WTC11 (cell line): Measurements from ENCODE around the gene RAC3. TPM values are rescaled to one million over a fixed set of nuclear protein-coding genes. Genes with fewer than 3 reads are reported as not detected.

ENCODE experiments used
- ATAC-seq: fragments of 200-7000 bp; cut with Tn5 transposase; 2 replicates; pipeline ENCODE4 v1.10.0; 2021; ENCODE audit warnings: mild to moderate bottlenecking, moderate library complexity
- CTCF ChIA-PET: fragments of 300-600 bp; sonication (Branson Sonifier 250); formaldehyde crosslinking; loops from one replicate; lab custom pipeline; 2021; ENCODE audit warnings: antibody characterized with exemption; lab: Charles Lee
- POLR2A ChIA-PET: fragments of 350-600 bp; sonication (Branson Sonifier 250); formaldehyde crosslinking; loops from one replicate; lab custom pipeline; 2021; ENCODE audit warnings: antibody characterized with exemption; lab: Charles Lee
- DNase-seq: peaks from one replicate; pipeline ENCODE4 v3.0.0; 2021; ENCODE audit warnings: low spot score
- H3K27ac Mint-ChIP-seq: 2 replicates; pipeline ENCODE4 v1.8.0; 2021; ENCODE audit warnings: mixed read lengths
- H3K27me3 Mint-ChIP-seq: 2 replicates; pipeline ENCODE4 v1.8.0; 2021; ENCODE audit warnings: low read depth, mild to moderate bottlenecking, moderate library complexity, mixed read lengths
- H3K36me3 Mint-ChIP-seq: 2 replicates; pipeline ENCODE4 v1.8.0; 2021; ENCODE audit warnings: mixed read lengths
- H3K4me1 Mint-ChIP-seq: 2 replicates; pipeline ENCODE4 v1.8.0; 2022; ENCODE audit warnings: mixed read lengths
- H3K4me3 Mint-ChIP-seq: 2 replicates; pipeline ENCODE4 v1.8.0; 2021; ENCODE audit warnings: mild to moderate bottlenecking, moderate library complexity, mixed read lengths
- H3K9me3 Mint-ChIP-seq: 2 replicates; pipeline ENCODE4 v1.8.0; 2021; ENCODE audit warnings: mixed read lengths
- CREM ChIP-seq: sonication (generic); formaldehyde crosslinking; IDR thresholded peaks from 2 replicates; pipeline ENCODE4 v1.8.1; 2022; ENCODE audit warnings: mild to moderate bottlenecking, missing genetic modification reagents, moderate library complexity
- CTCF ChIP-seq: fragments of 200-600 bp; IDR thresholded peaks from 2 replicates; pipeline ENCODE4 v1.8.0; 2022; ENCODE audit warnings: antibody characterized with exemption
- ERG ChIP-seq: fragments of 250-450 bp; sonication (Bioruptor Pico); IDR thresholded peaks from 2 replicates; pipeline ENCODE4 v1.8.0; 2021; ENCODE audit warnings: mild to moderate bottlenecking
- ESRRA ChIP-seq: sonication (generic); formaldehyde crosslinking; IDR thresholded peaks from 2 replicates; pipeline ENCODE4 v1.8.1; 2022; ENCODE audit warnings: mild to moderate bottlenecking, missing genetic modification reagents, borderline replicate concordance
- FOXJ3 ChIP-seq: sonication (generic); formaldehyde crosslinking; IDR thresholded peaks from 2 replicates; pipeline ENCODE4 v1.9.0; 2021; ENCODE audit warnings: missing genetic modification reagents, mild to moderate bottlenecking, borderline replicate concordance
- FOXK1 ChIP-seq: sonication (generic); formaldehyde crosslinking; IDR thresholded peaks from 2 replicates; pipeline ENCODE4 v1.8.0; 2022; ENCODE audit warnings: mild to moderate bottlenecking, moderate library complexity, missing genetic modification reagents
- FOXP1 ChIP-seq: sonication (generic); formaldehyde crosslinking; IDR thresholded peaks from 2 replicates; pipeline ENCODE4 v1.8.0; 2022; ENCODE audit warnings: missing genetic modification reagents, mild to moderate bottlenecking, moderate library complexity, borderline replicate concordance
- GABPB1 ChIP-seq: sonication (generic); formaldehyde crosslinking; IDR thresholded peaks from 2 replicates; pipeline ENCODE4 v1.8.1; 2023; ENCODE audit warnings: mild to moderate bottlenecking, missing genetic modification reagents
- HMGA2 ChIP-seq: fragments of 250-450 bp; sonication (Bioruptor Pico); IDR thresholded peaks from 2 replicates; pipeline ENCODE4 v1.4.0; 2021; ENCODE audit warnings: mild to moderate bottlenecking, moderate library complexity
- HMGXB4 ChIP-seq: sonication (generic); formaldehyde crosslinking; IDR thresholded peaks from 2 replicates; pipeline ENCODE4 v1.8.1; 2023; ENCODE audit warnings: mild to moderate bottlenecking, moderate library complexity, missing genetic modification reagents
- KAT7 ChIP-seq: sonication (generic); formaldehyde crosslinking; IDR thresholded peaks from 2 replicates; pipeline ENCODE4 v1.8.1; 2023; ENCODE audit warnings: missing genetic modification reagents, mild to moderate bottlenecking, borderline replicate concordance
- NFATC4 ChIP-seq: fragments of 250-450 bp; sonication (Bioruptor Pico); IDR thresholded peaks from 2 replicates; pipeline ENCODE4 v1.9.0; 2021; ENCODE audit warnings: mild to moderate bottlenecking
- OVOL2 ChIP-seq: fragments of 250-450 bp; sonication (Bioruptor Pico); IDR thresholded peaks from 2 replicates; pipeline ENCODE4 v1.9.0; 2021; ENCODE audit warnings: mild to moderate bottlenecking, borderline replicate concordance
- PRRX2 ChIP-seq: fragments of 250-450 bp; sonication (Bioruptor Pico); IDR thresholded peaks from 2 replicates; pipeline ENCODE4 v1.8.0; 2021; ENCODE audit warnings: mild to moderate bottlenecking
- SMAD3 ChIP-seq: sonication (generic); formaldehyde crosslinking; IDR thresholded peaks from 2 replicates; pipeline ENCODE4 v1.8.0; 2022; ENCODE audit warnings: missing genetic modification reagents, mild to moderate bottlenecking, borderline replicate concordance
- USF2 ChIP-seq: sonication (generic); formaldehyde crosslinking; IDR thresholded peaks from 2 replicates; pipeline ENCODE4 v1.8.1; 2023; ENCODE audit warnings: mild to moderate bottlenecking, missing genetic modification reagents, moderate library complexity
- ZMAT4 ChIP-seq: fragments of 250-450 bp; sonication (Bioruptor Pico); IDR thresholded peaks from 2 replicates; pipeline ENCODE4 v1.9.0; 2021; ENCODE audit warnings: mild to moderate bottlenecking
- ZNF219 ChIP-seq: sonication (generic); formaldehyde crosslinking; IDR thresholded peaks from 2 replicates; pipeline ENCODE4 v1.8.0; 2023; ENCODE audit warnings: missing genetic modification reagents, mild to moderate bottlenecking, borderline replicate concordance
- ZNF317 ChIP-seq: sonication (generic); formaldehyde crosslinking; IDR thresholded peaks from 2 replicates; pipeline ENCODE4 v1.8.1; 2023; ENCODE audit warnings: low read depth, mild to moderate bottlenecking, moderate library complexity, missing genetic modification reagents, borderline replicate concordance
- total RNA-seq: library from RNA; stranded (reverse); gene quantifications from 3 replicates; pipeline ENCODE4 v1.2.3, GENCODE V29; 2021
- TF ChIP-seq, protein P1 (sequence below): sonication (generic); formaldehyde crosslinking; IDR thresholded peaks from 2 replicates; pipeline ENCODE4 v1.8.1; 2023; ENCODE audit warnings: mild to moderate bottlenecking, missing genetic modification reagents
- TF ChIP-seq, protein P2 (sequence below): sonication (generic); formaldehyde crosslinking; IDR thresholded peaks from 2 replicates; pipeline ENCODE4 v1.8.1; 2022; ENCODE audit warnings: missing genetic modification reagents, borderline replicate concordance

RAC3 gene
- total RNA-seq, 1 experiment from 2014 or later = 163 TPM

DNA sequence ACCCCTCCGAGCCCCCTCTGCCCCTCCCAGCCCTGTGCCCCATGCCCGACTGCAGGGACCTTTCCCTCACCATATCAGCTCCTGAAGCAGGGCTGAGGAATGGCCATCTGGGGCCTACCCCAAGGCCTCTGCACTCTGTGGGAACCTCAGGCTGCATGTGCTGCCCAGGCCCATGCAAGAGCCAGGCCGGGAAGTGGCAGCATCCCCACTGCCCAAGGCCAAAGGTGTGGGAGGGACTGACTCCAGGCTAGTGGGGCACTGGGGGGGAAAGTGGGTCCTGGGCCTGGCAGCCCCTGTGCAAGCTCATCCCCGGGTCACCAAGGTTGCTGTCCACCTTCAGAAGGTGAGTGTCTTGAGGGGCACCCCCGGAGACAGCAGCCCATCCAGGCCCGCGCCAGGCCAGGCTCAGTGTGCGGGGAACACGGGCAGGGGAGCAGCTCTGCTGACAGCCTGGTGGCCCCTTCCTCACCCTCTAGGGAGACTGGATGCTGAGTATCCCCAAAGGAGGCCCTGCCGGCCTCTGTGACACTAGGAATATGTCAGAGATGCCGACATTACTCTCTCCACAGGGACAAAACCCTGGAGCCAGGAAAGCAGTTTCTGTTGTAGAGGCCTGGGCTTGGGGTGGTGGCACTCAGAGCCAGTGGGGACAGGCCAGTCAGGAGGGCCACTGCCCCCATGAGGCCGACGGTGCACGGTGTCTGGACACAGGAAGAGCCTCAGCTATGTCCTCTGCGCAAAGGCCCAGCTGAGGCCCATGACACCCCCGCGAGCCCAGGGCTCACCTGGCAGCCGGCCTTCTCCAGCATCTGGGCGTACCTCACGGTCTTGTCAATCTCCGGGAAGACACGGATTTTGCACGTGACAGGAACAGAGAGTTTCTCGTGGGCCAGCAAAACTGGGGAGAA, 30.9 kb downstream of the RAC3 start (continued):
- TF ChIP-seq, protein P1, sequence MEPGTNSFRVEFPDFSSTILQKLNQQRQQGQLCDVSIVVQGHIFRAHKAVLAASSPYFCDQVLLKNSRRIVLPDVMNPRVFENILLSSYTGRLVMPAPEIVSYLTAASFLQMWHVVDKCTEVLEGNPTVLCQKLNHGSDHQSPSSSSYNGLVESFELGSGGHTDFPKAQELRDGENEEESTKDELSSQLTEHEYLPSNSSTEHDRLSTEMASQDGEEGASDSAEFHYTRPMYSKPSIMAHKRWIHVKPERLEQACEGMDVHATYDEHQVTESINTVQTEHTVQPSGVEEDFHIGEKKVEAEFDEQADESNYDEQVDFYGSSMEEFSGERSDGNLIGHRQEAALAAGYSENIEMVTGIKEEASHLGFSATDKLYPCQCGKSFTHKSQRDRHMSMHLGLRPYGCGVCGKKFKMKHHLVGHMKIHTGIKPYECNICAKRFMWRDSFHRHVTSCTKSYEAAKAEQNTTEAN = no peak

DNA sequence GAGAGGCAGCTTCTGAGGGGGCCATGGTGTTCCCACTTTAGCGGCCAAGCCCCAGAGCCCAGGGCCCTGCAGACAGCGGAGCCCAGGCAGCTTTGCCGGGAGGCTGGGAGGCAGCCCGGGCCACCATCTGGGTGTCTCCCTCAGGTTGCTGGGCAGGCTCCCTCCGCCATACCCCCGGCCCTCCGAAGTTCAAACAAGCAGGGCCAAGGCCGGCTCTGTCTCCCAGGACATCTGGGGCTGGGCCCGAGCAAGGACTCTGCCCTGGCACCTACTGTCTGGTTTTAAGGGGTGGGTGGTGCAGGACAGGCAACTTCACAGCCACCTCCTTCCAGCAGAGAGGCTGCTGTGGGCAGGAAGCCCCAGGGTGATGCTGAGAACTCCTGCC, 31.5 kb downstream of the RAC3 start:
- Mint-ChIP-seq H3K36me3 (peaks cover 3% of the 10 kb centered on the region; the same call in 1 of the 2 replicates), H3K4me3 (no peak overlapping the region), H3K27me3 (no peaks in the 10 kb centered on the region), H3K4me1 (0 out of 2 replicates have a peak, but pooled peaks cover 2% of the 10 kb centered on the region), H3K9me3 (no peaks in the 10 kb centered on the region), H3K27ac (no peak overlapping the region)
- CTCF ChIA-PET = interaction anchor here (2.2 to 2.6 kb wide), 2 partner anchors 25 to 33 kb away, joined by 7 to 19 read pairs; partner anchors contain the start of gene DCXR
- POLR2A ChIA-PET = no interaction called here
- TF ChIP-seq FOXP1 (CRISPR knock-in tag) = no peak
- TF ChIP-seq FOXK1 = no peak
- TF ChIP-seq ZNF317 (CRISPR knock-in tag) = no peak
- no peak for TF ChIP-seq HMGA2 (CRISPR knock-in tag)
- no peak for TF ChIP-seq FOXJ3 (CRISPR knock-in tag)
- no peak for TF ChIP-seq KAT7
- no peak for TF ChIP-seq GABPB1 (CRISPR knock-in tag)
- TF ChIP-seq, protein P2, sequence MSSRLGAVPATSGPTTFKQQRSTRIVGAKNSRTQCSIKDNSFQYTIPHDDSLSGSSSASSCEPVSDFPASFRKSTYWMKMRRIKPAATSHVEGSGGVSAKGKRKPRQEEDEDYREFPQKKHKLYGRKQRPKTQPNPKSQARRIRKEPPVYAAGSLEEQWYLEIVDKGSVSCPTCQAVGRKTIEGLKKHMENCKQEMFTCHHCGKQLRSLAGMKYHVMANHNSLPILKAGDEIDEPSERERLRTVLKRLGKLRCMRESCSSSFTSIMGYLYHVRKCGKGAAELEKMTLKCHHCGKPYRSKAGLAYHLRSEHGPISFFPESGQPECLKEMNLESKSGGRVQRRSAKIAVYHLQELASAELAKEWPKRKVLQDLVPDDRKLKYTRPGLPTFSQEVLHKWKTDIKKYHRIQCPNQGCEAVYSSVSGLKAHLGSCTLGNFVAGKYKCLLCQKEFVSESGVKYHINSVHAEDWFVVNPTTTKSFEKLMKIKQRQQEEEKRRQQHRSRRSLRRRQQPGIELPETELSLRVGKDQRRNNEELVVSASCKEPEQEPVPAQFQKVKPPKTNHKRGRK (CRISPR knock-in tag) = no peak
- no peak for DNase-seq
- no peak for ATAC-seq

DNA sequence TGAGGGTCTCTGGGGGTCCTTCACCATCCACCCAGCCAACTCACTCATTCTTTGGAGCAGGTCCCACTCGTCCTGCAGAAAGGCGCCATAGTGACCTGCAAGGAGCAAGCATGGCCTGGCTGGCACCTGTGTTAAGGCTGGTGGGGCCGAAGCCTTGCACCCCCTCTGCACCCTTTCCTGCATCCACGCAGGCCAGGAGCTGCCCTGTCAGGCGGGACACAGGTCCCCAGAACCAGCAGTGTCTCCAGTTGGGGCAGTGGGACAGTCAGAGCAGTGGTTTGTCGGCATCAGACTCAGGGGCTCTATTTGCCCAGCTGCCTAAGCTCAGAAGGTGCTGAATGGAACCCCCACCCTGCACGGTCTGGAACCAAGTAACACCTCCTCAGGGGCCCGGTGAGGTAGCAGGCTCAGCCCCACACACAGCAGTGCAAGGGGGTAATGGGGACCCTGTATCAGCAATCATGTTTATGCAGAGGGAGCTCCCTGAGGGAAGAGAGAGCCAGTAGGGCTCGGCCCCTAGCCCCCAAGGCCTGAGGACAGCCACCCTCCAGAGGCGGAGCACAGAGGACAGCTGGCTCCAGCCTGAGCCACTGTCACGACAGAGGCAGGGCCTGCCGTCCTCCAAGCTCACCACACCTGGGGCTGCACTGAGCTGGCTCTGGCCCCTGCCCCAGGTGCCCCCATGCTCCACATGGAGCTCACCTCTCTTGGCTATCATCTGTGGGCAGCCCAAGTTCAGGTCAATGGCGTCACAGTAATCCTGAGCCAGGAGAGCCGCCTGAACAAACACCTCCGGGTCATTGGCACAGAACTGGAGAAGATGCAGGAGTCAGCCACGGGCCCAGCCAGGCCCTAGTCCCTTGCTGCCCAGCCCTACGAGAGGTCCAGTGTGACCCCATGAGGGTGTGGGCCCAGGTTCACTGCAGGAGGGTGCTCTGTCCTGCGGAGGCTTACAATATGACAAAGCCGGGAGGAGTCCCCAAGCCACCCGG, 32.2 kb downstream of the RAC3 start:
- peaks cover 3% of the 10 kb centered on the region; the same call in 1 of the 2 replicates for H3K36me3 Mint-ChIP-seq
- H3K27ac Mint-ChIP-seq = no peak overlapping the region
- 0 out of 2 replicates have a peak, but pooled peaks cover 2% of the 10 kb centered on the region for H3K4me1 Mint-ChIP-seq
- DNase-seq = no peak
- H3K9me3 Mint-ChIP-seq = no peaks in the 10 kb centered on the region
- CTCF ChIA-PET = interaction anchor here (0.7 to 2.6 kb wide), 4 partner anchors 26 to 90 kb away, joined by 3 to 19 read pairs (median 6); partner anchors contain the start of gene DCXR
- POLR2A ChIA-PET = no interaction called here
- ATAC-seq = no peak
- H3K27me3 Mint-ChIP-seq = no peaks in the 10 kb centered on the region
- peak overlapping the region; percentile 67 for H3K4me3 Mint-ChIP-seq
- TF ChIP-seq SMAD3 (CRISPR knock-in tag) (no peak), FOXP1 (CRISPR knock-in tag) (no peak), PRRX2 (CRISPR knock-in tag) (no peak), USF2 (CRISPR knock-in tag) (no peak), ZNF219 (CRISPR knock-in tag) (no peak), CTCF (no peak), OVOL2 (CRISPR knock-in tag) (no peak), HMGXB4 (CRISPR knock-in tag) (no peak), ZMAT4 (CRISPR knock-in tag) (no peak), CREM (no peak), NFATC4 (CRISPR knock-in tag) (no peak), ESRRA (no peak), ERG (CRISPR knock-in tag) (no peak)
